Stimulated activated CD4-positive, alpha-beta T cell treated with anti-CD3 and anti-CD28 coated beads, Interleukin-1b, Interleukin-23, amount 100 ng/mL, for 48 hours (primary cell): ENCODE measurements around the gene TLE3.

Experiments
- DNase-seq: peaks from one replicate; pipeline ENCODE4 v3.0.0-alpha.2; 2020

The TLE3 gene

GRCh38 chr15:70025413-70026296 lies 72.1 kb downstream of the TLE3 start:
- no peak for DNase-seq

- DNase-seq: no peak
These were observed 73.2 kb downstream of the TLE3 start for GRCh38 chr15:70024521-70024920.

GRCh38 chr15:70023769-70024491 lies 73.8 kb downstream of the TLE3 start:
- no peak for DNase-seq

- peak; percentile 48 for DNase-seq
These were observed 74.5 kb downstream of the TLE3 start for GRCh38 chr15:70023064-70023768.

DNA sequence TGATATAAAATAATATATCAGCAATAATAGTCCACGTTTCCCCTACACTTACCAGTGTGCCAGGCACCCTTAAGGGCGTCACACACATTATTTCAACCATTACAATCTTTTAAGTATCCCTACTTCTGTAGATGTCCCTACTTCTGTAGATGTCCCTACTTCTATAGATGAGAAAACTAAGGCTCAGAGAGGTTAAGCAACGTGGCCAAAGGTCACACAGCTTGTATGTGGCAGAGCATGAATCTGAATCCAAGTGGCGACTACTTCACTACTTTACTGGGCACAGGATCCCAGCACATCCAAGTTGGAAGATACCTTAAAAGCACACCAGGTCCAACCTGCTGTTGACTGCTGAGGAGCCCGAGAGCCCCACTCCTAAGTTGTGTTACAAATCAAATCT lies 77.5 kb downstream of the TLE3 start:
- no peak for DNase-seq

DNA sequence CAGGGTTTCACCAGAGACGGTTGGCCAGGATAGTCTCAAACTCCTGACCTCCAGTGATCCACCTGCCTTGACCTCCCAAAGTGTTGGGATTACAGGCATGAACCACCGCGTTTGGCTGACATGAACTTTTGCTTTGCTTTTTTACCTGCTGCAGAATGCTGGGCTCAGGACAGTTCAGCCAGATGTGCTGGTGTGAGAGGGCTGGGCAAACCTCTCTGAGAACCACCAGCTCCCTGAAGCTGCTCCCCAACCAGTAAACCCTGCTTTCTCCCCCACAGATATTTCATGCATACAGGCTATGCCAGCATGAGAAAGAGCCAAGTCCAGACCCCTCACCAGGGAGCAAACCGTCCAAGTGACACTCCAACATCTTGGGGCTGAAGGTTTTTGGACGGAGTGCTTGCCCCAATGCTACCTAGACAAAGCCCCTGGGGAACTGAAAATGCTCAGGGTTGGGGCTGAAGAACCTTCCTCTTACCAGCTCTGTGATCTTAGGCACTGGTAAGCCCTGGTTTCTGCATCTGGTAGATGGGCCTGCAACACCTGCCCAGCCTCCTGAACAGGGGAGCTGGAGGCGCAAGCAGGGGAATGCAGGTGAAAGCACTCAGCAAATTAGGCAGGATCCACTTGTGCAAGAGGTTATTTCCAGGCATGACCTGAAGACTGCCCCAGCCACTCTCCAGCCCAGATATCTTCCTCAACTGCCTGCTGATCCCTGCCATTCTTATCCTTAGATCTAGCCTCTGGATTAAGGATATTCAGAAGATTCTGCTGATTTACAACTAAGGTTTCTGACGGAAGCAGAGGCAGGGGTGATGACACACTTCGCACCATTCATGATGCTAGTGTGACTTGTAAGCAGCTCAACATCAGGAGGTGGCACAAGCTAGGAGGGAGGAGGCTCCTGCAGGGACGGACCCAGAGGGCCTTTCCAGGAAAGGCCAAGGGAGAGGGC lies 78.8 kb downstream of the TLE3 start:
- no peak for DNase-seq

DNA sequence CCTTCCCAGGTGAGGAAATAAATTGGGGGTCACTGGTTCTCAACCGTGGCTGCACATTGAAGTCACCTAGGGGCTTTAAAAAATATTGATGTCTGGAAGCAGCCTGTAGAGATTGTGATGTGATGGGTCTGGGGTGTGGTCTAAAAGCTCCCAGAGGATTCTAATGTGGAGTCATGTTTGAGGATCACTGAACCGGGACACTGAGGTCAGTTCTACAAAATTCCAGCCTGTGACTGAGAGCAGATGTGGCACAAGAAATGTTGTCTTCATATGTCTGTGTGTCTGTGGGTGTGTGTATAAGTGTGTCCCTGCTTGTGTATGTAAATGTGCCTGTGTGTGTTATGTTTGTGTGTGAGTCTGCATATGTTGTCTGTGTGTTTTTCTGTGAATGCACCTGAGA lies 79.9 kb downstream of the TLE3 start:
- no peak for DNase-seq

DNA sequence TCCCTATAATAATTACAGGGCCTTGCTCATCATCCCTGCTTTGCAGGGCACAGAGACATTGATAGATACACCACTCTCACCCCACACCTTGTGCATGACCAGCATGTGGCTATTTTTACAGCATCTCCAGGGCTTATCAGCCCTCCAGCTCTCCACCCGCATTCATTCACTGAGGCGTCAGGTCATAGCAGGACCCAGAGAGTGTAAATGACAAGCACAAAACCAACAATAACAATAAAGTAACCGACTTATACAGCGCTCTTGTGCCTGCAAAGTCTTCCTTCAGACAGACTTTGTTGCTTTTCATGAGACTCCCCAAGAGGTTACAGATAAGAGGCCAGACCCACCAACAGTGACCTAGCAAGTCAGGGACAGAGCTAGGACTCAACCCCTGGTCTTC lies 80.7 kb downstream of the TLE3 start:
- DNase-seq: no peak

DNA sequence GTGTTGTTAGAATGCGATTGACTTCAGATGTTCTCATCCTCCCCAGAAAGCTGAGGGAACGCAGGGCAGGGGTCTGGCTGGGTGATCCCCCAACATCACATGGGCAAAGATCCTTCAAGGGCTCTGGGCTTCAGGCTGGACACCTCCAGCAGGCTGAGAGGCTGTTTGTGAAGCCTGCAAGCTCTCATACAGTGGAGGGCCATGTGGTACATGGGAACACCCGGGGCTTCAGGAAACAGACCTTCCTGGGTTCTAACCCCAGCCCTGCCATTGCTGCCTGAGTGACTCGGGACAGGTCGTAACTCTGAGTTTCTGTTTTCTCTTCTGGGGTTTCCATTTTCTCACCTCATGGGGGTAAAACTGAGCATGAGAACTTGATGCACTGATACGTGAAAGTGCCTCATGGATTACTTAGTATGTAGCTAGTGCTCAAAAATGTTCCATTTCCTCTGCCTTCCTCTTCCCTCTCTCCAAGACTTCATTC lies 81.2 kb downstream of the TLE3 start:
- no peak for DNase-seq

- DNase-seq: no peak
These were observed 82.7 kb downstream of the TLE3 start for GRCh38 chr15:70014860-70015490.

DNA sequence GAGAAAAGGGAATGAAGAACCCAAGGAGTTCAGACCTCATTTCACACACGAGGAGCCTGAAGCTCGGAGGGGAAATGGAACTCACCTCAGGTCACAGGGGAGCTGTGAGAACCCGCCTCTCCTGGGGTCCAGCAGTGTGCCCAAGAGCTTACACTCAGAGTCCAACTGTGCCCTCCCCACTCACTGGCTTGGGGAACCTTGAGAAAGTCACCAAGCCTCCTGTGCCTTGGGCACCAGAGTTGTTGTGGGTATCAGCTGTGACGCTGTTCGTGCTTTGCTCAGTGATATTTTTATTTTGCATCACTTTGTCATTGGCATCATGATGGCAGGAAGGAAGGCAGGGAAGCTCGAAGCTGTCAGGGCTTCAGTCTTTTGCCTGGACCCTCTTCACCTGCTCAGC lies 83.4 kb downstream of the TLE3 start:
- no peak for DNase-seq

DNA sequence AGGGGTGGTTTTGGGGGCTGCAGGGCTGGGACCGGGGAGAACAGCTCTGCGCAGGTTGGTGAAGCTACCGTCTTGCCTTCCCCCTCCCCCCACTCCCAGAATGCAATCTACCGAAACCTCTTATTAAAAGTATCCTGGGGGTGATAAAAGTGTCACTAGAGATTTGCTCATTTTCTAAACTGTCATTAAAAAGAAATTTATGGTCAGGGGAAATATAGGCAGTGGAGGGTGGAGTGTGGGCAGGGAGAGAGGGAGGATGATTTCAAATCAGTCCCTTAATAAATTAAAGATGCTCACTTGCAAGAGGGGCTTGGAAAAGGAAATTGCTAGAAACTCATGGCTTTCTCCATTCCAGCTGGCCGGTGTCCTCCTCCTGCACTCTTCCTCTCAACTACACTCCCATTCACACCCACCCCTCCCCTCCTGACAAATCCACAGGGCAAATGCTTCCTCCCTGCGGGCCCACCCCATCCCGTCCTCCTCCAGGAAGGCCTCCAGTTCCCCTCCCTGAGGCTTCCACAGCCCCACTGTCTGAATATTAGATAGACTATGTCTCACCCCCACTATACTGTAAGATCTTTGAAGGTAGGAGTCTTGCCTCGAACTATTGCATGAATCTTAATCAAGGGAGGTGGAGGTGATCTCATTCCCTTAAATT lies 83.9 kb downstream of the TLE3 start:
- no peak for DNase-seq

- DNase-seq: no peak
These were observed 84.8 kb downstream of the TLE3 start for GRCh38 chr15:70012895-70013294.

DNA sequence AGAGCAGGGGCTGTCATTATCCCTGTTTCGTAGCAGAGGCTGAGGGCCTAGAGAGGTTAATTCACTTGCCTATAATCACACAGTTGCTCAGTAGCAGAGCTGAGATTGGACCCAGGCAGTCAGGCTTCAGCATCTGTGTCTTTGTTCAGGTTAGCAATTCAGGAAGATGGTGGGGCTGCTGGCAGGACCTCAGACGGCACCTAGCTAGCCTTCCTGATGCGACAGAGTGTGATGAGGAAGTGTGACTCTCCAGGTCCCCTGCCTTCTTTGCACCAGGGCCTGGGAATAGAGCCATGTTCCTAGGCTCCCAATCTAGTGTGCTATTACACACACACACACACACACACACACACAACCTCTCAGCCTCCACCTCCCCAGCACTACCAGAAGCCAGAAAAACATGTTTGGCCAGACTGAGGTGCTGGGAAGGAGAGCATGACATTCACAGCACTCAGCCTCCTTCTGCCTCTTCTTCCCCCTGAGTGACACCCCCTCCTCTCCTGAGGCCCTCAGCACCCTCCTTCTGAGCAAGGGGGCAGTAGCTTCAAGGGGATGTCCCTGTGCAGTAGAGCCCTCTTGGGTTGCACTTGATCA lies 88.9 kb downstream of the TLE3 start:
- no peak for DNase-seq

- DNase-seq: no peak
These were observed 91.2 kb downstream of the TLE3 start for GRCh38 chr15:70006259-70007147.

- DNase-seq: no peak
These were observed 92.9 kb downstream of the TLE3 start for GRCh38 chr15:70004826-70005225.

- DNase-seq: no peak
These were observed 94.8 kb downstream of the TLE3 start for GRCh38 chr15:70002897-70003296.

GRCh38 chr15:70001859-70002258 lies 95.9 kb downstream of the TLE3 start:
- no peak for DNase-seq

DNA sequence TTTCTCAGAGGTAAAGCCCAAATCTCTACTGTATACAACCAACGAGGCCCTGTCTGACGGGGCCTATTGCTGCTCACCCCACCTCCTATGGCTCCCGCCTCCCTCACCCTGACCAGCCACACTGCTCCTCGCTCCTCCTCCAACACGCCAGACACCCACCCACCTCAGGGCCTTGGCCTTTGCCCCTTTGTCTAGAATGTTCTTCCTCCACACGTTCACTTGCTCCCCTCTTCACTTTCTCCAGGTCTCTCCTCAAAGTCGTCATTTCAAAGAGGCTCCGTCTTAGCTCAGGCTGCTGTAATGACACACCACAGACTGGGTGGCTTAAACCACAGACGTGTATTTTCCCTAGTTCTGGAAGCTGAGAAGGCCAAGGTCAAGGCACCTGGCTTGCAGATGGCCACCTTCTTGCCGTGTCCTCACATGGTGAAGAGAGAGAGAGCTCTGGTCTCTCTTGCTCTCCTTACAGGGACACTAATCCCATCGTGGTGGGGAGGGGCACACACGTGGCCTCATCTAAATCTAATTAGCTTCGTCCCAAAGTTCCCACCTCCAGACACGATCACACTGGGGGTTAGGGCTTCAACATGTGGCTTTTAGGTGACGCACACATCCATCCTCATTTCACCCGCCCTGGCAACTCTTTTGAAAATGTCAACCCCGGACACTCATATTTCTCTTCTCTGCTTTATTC lies 98.2 kb downstream of the TLE3 start:
- no peak for DNase-seq
